GM18508 (cell line): Measurements from ENCODE around the gene ATP6V0A4.
"Not testable (repeated sequence)": the region's sequence is repeated elsewhere in the genome, so short reads cannot be mapped to it uniquely, and the experiment has no call there.

Experiments used
- ATAC-seq: cut with Tn5 transposase; IDR thresholded peaks from one replicate; pipeline ENCODE4 v1.9.1; 2021; ENCODE audit warnings: moderate number of reproducible peaks; ENCODE audit not compliant: insufficient read depth, unreplicated experiment

The ATP6V0A4 gene

GRCh38 chr7:138809346-138809745, 11.3 kb upstream of the ATP6V0A4 start:
- no peak for ATAC-seq

DNA sequence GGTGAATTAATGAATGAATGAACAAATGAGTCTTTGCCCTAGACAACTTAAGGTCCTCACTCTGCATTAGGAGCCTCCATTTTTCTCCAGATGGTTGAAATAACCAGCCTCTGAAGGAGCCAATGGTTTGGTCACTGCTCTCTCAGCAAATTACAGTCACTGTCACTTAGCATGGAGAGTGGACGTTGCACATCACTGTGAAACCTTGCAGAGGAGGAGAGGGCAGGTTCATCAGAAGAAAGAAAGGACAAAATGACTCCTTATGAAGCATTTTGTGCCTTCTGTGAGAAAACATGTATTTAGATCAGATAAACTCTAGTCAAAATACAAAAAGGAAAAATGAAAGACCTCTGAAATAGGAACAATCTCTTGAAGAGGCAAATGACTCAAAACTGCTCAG, 6.6 kb upstream of the ATP6V0A4 start:
- no peak for ATAC-seq

- no peak for ATAC-seq
These were observed 4.7 kb upstream of the ATP6V0A4 start for GRCh38 chr7:138802706-138803105.

GRCh38 chr7:138801256-138801655, 3.3 kb upstream of the ATP6V0A4 start:
- no peak for ATAC-seq

GRCh38 chr7:138799336-138800000, 1.5 kb upstream of the ATP6V0A4 start:
- ATAC-seq: no peak

DNA sequence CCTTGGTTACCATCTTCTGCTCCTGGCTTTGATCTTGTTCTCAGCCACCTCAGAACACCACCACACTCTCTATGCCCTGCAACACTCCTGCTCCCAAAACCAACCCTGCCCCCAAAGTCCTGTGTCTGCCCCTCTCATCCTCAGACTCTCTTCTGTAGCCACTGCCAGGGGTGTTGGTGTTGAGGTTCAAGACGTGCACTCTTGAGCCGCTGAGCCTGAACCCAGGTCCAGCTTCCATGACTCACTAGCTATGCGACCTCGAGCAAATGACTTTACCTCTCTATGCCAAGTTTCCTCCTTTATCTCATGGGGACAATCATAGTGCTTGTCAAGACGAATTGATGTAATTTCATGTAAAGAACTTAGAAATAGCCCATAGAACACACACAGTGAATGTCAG, 840 bp upstream of the ATP6V0A4 start:
- ATAC-seq: no peak

DNA sequence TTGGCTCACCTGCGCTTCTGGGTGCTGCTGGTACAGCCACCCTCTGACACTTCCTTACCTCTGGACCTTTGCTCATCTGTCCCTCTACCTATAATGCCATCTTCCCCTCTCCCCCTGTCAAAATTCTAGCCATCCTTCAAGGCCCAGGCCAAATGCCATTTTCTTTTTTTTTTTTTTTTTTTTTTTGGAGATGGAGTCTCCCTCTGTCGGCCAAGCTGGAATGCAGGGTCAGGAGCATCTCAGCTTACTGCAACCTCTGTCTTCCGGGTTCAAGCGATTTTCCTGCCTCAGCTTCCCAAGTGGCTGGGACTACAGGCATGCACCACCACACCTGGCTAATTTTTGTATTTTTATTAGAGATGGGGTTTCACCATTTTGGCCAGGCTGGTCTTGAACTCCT, 950 bp downstream of the ATP6V0A4 start:
- ATAC-seq: not testable (repeated sequence)

- no peak for ATAC-seq
These were observed 1.9 kb downstream of the ATP6V0A4 start for GRCh38 chr7:138796038-138796615.

- no peak for ATAC-seq
These were observed 12.2 kb downstream of the ATP6V0A4 start for GRCh38 chr7:138785587-138786437.

DNA sequence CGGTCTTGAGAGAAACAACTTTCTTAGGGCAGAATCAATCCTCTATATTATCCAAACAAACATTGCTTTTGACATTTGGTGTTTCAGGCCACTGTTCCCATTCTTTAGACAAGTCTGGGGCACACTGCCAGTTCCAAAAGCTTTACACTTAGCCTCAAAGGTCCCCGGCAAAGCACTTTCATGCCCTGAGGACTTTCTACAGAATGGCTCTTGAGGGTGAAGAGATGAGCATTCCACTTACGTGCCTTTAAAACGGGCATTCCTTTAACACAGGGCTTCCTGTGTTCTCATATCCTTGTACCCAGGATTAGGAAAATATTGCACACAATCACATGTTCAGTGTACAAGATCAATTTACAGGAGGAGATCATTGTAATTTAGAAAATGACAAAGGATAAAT, 13.3 kb downstream of the ATP6V0A4 start:
- no peak for ATAC-seq

- ATAC-seq: no peak
These were observed 17.0 kb downstream of the ATP6V0A4 start for GRCh38 chr7:138781004-138781403.

DNA sequence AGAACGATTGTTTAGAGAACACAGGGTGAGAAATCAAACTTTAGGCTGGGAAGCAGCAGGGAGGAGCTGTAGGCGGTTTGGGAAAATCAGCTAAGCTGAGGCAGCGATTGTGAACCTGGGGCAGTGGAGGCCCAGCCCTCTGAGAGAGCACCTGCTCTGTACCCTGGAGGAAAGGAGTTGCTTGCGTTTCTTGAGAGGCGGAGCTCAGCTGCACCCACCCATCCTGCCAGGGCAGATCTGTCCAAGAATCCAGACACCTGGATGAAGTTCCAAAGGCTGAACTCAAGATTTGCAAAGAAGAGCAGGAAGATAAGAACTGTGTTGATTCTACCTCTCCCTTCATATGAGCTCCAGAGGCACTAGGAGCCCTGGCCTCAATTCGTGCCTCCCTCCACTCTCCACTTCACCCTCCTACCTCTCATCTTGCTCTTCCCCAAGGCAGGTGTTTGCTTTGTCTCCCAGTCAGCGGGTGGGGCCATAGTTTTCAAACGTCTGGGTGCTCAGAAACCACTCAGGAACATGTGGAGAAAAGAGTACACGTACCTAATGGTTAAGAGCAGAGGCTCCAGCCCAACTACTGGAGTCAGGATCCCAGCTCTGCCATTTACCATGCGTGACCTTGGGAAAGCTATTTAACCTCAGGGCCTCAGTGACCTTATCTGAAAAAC, 21.7 kb downstream of the ATP6V0A4 start:
- no peak for ATAC-seq

DNA sequence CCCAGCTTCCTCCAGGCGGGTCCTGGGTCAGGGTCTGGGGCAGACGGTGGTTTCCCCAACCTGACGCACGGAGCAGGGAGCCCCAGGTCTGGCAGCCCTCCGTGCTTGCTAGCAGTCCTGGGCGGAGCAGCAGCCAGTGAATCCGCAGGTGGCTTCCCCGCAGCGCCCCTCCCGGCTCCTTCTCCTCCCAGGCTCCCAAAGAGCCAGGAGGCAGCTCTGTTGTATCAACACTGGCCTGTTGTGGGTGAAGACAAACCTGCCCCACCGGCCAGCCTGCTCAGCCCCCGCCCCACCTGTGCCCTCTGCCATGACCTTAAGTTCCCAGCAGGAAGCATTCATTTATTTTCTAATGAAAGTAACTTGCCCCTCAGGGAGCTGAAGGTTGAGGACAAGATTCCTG, 24.2 kb downstream of the ATP6V0A4 start:
- no peak for ATAC-seq

DNA sequence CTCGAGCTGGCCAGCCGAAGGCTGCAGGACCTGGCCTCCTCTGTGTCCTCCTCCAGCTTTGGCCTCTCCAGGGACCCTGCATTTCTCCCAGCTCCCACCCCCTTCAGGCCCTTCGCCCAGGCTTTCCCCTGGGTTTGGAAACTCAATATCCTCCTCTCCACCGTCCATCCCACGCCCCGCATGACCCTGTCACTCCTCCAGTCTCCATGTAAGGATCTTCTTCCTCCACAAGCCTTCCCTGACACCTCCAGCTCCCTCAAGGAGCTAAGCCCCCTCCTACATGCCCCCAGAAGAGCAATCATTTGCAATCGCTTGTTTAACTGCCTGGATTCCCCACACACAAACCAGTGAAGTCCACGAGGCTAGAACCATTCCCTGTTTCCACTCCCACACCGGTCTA, 24.8 kb downstream of the ATP6V0A4 start:
- no peak for ATAC-seq

DNA sequence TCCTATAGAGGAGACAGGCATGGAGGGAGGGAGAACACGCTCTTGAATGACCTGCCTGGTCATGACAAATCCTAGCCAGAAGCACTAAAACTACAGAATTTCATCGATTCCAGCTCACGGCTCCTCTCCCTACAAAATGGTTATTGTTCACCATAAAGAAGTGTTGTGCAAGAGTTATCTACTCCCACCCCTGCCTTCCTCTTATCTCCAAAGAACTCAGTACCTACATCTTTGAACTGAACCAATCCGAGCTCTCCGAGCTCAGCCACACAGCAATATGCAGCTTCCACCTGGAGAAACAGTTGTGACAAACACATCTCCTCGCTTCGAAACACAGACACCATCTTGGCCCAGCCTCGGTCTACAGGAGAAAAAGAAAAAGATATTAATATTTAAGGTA, 27.1 kb downstream of the ATP6V0A4 start:
- ATAC-seq: no peak

DNA sequence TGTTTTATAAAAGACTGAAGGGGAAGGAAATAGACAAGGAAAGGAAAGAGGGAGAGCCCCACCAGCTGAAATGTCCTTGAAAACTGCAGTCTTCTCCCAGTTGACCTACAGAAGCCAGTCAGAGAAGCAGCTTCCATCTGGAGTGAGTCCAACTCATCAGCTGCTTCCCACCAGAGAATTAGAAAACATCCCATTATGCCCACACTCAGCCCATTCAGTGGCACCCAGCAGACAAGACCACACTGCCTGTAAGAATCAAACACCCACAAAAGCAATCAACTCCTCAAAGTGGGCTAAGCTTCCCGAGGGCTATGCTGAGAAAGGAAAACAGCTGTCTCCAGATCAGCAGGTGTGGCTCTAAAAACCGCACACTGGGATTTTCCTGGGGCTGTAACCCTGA, 29.8 kb downstream of the ATP6V0A4 start:
- ATAC-seq: no peak

DNA sequence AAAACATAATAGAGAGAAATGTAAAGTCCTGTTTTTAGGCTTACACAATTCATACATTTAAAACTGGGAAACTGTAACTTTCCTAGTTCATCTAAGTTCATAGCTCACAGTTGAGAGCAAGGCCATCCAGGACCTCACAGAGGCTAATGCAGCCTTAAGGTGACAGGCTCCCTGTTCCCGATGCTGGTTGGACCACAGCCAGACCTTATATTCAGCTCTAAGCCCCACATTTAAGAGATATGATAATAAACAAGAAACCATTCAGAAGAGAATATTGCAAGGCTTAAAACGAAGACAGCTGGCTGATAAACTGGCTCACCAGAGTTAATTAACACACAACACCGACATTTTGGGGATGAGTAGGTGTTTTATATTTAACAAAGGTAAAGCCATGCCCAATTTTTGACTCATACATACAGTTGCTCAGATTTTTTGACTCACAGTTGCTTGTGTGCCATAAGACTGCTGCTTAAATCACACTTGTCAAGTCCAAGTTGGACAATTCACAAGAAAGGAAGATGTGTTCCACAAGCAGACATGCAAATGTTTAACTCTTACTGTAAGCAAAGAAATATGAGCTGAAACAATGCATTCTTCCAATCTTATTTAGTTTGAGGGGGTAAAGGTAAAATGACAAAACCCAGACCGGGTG, 41.3 kb downstream of the ATP6V0A4 start:
- ATAC-seq: no peak

DNA sequence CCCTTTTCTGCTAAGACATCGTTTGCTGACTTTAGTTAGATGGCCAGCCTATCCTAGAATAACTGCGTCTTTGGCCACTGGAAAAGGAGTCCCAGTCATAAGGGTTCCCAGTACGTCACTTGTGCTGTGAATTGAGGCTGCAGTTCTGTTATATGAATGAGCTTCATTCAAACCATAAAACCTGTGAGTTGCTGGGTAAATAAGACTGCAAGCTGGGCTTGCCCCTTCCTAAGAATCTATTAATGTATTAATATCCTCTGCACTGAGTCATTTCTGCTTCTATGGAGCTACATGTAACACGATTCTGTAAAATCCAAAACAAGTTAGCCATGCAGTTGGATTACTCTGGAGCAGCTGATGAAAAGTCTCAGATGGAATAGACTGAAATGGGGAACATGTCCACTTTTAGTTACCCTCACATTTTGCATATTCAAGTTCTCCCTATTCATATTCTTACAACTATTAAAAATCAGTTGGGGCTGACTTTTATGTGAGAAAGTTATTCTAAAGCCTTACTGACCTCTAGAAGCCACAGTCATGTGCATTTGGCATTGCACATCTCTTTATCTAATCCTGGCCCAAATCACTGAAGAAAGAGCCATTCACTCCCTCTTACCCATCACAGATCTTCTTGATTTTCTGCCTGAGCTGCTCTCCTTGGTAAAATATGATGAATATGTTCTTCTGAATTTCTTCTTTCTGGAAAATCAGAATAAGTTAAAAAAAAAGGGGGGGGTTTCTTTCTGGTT, 42.0 kb downstream of the ATP6V0A4 start:
- ATAC-seq: no peak

DNA sequence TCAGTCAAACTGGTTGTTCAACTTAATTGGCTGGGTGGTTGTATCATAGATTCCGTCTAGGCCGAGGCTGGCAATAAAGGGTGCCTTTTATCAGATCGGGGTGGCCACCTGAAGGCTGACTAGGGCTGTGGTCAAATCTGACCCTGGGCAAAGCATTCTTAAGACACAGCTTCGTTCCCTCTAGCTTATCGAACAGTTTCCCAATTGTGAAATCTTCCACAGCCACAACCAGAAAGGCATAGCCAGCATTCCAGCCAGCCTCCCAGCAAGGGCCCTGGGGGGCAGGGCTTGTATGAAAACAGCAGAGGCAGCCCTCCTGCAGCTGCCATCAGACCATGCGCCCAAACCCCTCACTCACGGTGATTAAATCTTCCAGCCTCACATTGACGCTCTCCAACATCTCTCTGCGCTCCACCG, 42.7 kb downstream of the ATP6V0A4 start:
- ATAC-seq: no peak

GRCh38 chr7:138753610-138754009, 44.4 kb downstream of the ATP6V0A4 start:
- ATAC-seq: no peak
